ENCODE measurements around the gene GRK2. TPM values are rescaled to one million over a fixed set of nuclear protein-coding genes. Genes with fewer than 3 reads are reported as not detected.
A peak's percentile ranks its signal among the peaks of the same experiment; 100 is the strongest.
"Not testable (repeated sequence)": the region's sequence is repeated elsewhere in the genome, so short reads cannot be mapped to it uniquely, and the experiment has no call there.

Gene GRK2
- total RNA-seq, 3 donors from 2014 or later = 41.1 to 52.8 (median 52.1) TPM

DNA sequence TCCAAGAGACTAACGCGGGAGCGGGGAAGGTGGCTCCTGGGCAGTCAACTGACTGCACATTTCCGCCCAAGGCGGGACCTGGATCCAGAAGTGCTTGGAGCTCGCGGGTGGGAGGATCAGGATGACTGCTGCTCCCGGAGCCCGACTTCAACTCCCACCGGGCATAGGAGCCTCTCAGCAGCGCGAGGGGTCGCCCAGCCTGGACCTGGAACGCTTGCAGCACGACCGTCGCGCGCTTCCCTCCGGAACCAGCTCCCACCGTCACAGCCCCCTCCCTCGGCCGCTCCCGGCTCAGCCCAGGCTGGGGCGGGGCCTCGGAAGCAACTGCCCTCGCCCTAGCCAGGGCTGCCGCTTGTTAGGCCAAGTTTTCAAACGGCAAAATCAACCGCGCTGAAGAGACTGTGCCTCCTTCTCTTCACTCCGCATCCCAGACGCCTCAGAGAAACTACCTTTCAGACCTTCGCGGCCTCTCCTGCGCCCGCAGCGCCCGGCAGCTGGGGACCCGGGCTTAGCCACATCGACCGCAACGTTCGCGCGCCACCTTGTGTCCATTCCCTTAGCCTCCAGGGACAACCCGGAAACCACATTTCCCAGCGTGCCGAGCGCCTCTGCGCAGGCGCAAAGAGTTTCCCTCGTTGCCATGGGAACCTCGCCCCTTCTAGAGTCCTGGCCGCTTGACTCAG, 51.1 kb downstream of the GRK2 start:
- Histone ChIP-seq H3K9me3 (no peaks in the 10 kb centered on the region), H3K27me3 (no peaks in the 10 kb centered on the region), H3K27ac (peak overlapping the region; percentile 94), H3K4me1 (peaks cover 6 to 19% of the 10 kb centered on the region in 2 donors), H3K4me3 (peak overlapping the region; percentile 56 to 97 (median 74)), H3K36me3 (no peaks in the 10 kb centered on the region)
- DNase-seq (ENCODE audit: low spot score in 2 of 2) = peak; percentile 94 to 97
- intact Hi-C loops (cut with DNase I; ENCODE audit: low total_unique reads) = loop anchor here (10.0 kb wide), 1 partner anchor 1153 kb away; no protein-coding TSS in a partner anchor
- TF ChIP-seq POLR2A (IDR thresholded peaks at IDR 0.05) = peak; percentile 43
- TF ChIP-seq, protein P1, sequence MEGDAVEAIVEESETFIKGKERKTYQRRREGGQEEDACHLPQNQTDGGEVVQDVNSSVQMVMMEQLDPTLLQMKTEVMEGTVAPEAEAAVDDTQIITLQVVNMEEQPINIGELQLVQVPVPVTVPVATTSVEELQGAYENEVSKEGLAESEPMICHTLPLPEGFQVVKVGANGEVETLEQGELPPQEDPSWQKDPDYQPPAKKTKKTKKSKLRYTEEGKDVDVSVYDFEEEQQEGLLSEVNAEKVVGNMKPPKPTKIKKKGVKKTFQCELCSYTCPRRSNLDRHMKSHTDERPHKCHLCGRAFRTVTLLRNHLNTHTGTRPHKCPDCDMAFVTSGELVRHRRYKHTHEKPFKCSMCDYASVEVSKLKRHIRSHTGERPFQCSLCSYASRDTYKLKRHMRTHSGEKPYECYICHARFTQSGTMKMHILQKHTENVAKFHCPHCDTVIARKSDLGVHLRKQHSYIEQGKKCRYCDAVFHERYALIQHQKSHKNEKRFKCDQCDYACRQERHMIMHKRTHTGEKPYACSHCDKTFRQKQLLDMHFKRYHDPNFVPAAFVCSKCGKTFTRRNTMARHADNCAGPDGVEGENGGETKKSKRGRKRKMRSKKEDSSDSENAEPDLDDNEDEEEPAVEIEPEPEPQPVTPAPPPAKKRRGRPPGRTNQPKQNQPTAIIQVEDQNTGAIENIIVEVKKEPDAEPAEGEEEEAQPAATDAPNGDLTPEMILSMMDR (IDR thresholded peaks at IDR 0.05) = peak; percentile 91 to 100 (median 99)
- TF ChIP-seq POLR2AphosphoS5 (IDR thresholded peaks at IDR 0.05) = peak; percentile 73 to 82 (median 75)

DNA sequence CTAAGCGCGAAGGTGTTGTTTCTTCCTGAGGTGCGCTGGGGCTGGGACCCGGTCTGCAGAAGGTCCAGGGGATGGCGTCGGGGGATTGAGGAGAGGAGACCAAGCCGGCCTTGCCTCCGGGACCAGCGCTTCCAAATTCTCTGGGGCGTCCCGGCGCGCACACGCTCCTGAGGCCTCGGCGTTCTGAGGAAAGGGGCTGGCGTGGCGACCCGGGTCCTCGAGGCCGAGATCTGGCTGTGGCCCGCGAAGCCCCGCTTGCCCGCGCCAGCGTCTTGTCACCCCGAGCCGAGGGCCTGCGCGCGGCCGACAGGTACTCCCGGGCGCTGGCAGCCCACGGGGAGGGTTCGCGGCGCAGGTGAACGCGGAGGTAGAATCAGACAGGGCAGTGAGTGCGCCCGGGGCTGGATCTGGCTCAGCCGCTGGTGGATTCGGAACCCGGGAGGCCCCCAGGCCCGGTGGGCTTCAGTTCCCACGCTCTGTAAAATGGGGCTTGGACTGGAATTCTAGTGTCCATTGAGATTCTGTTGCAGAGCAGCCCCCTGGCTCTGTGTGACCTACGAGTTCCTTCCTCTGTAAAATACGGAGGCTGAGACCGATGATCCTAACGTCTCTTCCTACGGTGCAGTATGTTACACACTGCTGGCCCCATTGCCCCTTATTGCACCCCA, 51.7 kb downstream of the GRK2 start:
- Histone ChIP-seq H3K36me3 (no peaks in the 10 kb centered on the region), H3K4me1 (peaks cover 4 to 17% of the 10 kb centered on the region in 2 donors), H3K9me3 (no peaks in the 10 kb centered on the region), H3K27me3 (no peaks in the 10 kb centered on the region), H3K4me3 (peak overlapping the region; percentile 56 to 97 (median 74)), H3K27ac (peak overlapping the region; percentile 94)
- TF ChIP-seq, protein P1 (IDR thresholded peaks at IDR 0.05) = no peak
- no peak for TF ChIP-seq POLR2A (IDR thresholded peaks at IDR 0.05)
- peak in 2 of 3 donors; percentile 6 to 25 for TF ChIP-seq POLR2AphosphoS5 (IDR thresholded peaks at IDR 0.05)
- no peak for DNase-seq (ENCODE audit: low spot score in 2 of 2)
- intact Hi-C loops (cut with DNase I; ENCODE audit: low total_unique reads) = loop anchor here (10.0 kb wide), 1 partner anchor 1153 kb away; no protein-coding TSS in a partner anchor

DNA sequence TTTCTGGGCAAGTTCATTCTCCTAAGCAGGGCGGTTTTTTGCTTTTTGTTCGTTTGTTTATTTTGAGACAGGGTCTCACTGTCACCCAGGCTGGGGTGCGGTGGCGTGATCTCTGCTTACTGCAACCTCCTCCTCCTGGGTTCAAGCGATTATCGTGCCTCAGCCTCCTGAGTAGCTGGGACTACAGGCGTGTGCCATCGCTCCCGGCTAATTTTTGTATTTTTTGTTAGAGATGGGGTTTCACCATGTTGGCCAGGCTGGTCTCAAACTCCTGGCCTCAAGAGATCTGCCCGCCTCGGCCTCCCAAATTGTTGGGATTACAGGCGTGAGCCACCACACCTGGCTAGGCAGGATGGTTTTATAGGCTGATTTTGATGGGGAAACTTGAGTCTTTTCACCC, 52.6 kb downstream of the GRK2 start:
- H3K27ac ChIP-seq; H3K36me3 ChIP-seq; H3K27me3 ChIP-seq; H3K4me1 ChIP-seq; DNase-seq (ENCODE audit: low spot score in 2 of 2); H3K9me3 ChIP-seq: not testable (repeated sequence)
- H3K4me3 ChIP-seq = peak overlapping the region in 2 of 3 donors; percentile 74 to 97
- intact Hi-C loops (cut with DNase I; ENCODE audit: low total_unique reads) = loop anchor here (10.0 kb wide), 1 partner anchor 1154 kb away; no protein-coding TSS in a partner anchor

GRCh38 chr11:67320011-67320410, 53.7 kb downstream of the GRK2 start:
- no peak for DNase-seq (ENCODE audit: low spot score in 2 of 2)
- Histone ChIP-seq H3K27me3 (no peaks in the 10 kb centered on the region), H3K4me3 (no peak overlapping the region), H3K9me3 (no peaks in the 10 kb centered on the region), H3K36me3 (no peaks in the 10 kb centered on the region), H3K4me1 (peaks cover 0 to 6% of the 10 kb centered on the region in 2 donors), H3K27ac (no peak overlapping the region)
- no peak for TF ChIP-seq POLR2A (IDR thresholded peaks at IDR 0.05)
- TF ChIP-seq, protein P1 (IDR thresholded peaks at IDR 0.05) = no peak
- TF ChIP-seq POLR2AphosphoS5 (IDR thresholded peaks at IDR 0.05) = no peak
- intact Hi-C loops (cut with DNase I; ENCODE audit: low total_unique reads) = loop anchor here (2.0 kb wide), 1 partner anchor 63 kb away; no protein-coding TSS in a partner anchor

DNA sequence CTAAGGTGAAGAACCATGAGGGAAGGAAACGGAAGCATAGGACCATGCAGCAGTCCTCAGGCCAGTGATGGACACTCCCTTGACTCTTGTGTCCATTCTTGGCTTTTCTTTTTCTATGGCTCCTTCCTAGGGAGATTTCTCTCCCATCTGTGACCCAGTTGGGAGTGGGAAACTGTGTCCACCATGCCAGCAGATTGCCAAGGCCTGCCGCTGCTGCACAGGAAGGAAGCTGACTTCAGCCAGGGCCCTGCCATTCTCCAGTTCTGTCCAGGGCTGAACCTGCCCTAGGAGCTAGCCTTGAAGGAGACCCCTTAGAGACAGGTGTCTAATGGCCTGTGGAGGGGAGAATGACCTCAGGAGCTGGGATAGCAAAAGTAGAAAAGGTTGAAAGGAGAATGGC, 54.4 kb downstream of the GRK2 start:
- Histone ChIP-seq H3K27ac (no peak overlapping the region), H3K4me3 (no peak overlapping the region), H3K4me1 (peaks cover 0 to 6% of the 10 kb centered on the region in 2 donors), H3K9me3 (no peaks in the 10 kb centered on the region), H3K36me3 (no peaks in the 10 kb centered on the region), H3K27me3 (no peaks in the 10 kb centered on the region)
- TF ChIP-seq POLR2A (IDR thresholded peaks at IDR 0.05) = no peak
- TF ChIP-seq, protein P1 (IDR thresholded peaks at IDR 0.05) = no peak
- no peak for TF ChIP-seq POLR2AphosphoS5 (IDR thresholded peaks at IDR 0.05)
- DNase-seq (ENCODE audit: low spot score in 2 of 2) = no peak
- intact Hi-C loops (cut with DNase I; ENCODE audit: low total_unique reads) = loop anchor here (2.0 kb wide), 1 partner anchor 64 kb away; no protein-coding TSS in a partner anchor
